HepG2 (cell line): Measurements from ENCODE around the gene IL12B.

Source experiments
- CTCF ChIP-seq: sonication (generic); formaldehyde crosslinking; IDR thresholded peaks from 2 replicates; pipeline ENCODE4 v1.5.0; 2020; ENCODE audit warnings: mild to moderate bottlenecking, missing genetic modification reagents, moderate library complexity
- EED ChIP-seq: sonication (generic); formaldehyde crosslinking; IDR thresholded peaks from 2 replicates; pipeline ENCODE4 v1.5.0; 2020; ENCODE audit warnings: mild to moderate bottlenecking, missing genetic modification reagents
- HNF4A ChIP-seq: sonication (generic); formaldehyde crosslinking; IDR thresholded peaks from 2 replicates; pipeline ENCODE4 v1.4.0; 2020; ENCODE audit warnings: missing genetic modification reagents
- MBD4 ChIP-seq: IDR thresholded peaks from 2 replicates; pipeline ENCODE4 v1.6.1; 2012; ENCODE audit warnings: low read length, inconsistent platforms, borderline replicate concordance
- ZBTB20 ChIP-seq: sonication (generic); formaldehyde crosslinking; IDR thresholded peaks from 2 replicates; pipeline ENCODE4 v1.8.1; 2023; ENCODE audit warnings: missing genetic modification reagents, low read depth, mild to moderate bottlenecking, borderline replicate concordance
- ZBTB21 ChIP-seq: sonication (generic); formaldehyde crosslinking; IDR thresholded peaks from 2 replicates; pipeline ENCODE4 v1.4.0; 2020; ENCODE audit warnings: missing genetic modification reagents
- ZBTB33 ChIP-seq: sonication (generic); formaldehyde crosslinking; IDR thresholded peaks from 2 replicates; pipeline ENCODE4 v1.4.0; 2020; ENCODE audit warnings: missing genetic modification reagents
- TF ChIP-seq, protein P1 (sequence below): sonication (generic); formaldehyde crosslinking; IDR thresholded peaks from 2 replicates; pipeline ENCODE4 v1.4.0; 2020; ENCODE audit warnings: mild to moderate bottlenecking, missing genetic modification reagents
- TF ChIP-seq, protein P2 (sequence below): sonication (generic); formaldehyde crosslinking; IDR thresholded peaks from 2 replicates; pipeline ENCODE4 v1.8.0; 2022; ENCODE audit warnings: mild to moderate bottlenecking, missing genetic modification reagents
- TF ChIP-seq, protein P3 (sequence below): sonication (generic); formaldehyde crosslinking; IDR thresholded peaks from 2 replicates; pipeline ENCODE4 v1.4.0; 2020; ENCODE audit warnings: missing genetic modification reagents

DNA sequence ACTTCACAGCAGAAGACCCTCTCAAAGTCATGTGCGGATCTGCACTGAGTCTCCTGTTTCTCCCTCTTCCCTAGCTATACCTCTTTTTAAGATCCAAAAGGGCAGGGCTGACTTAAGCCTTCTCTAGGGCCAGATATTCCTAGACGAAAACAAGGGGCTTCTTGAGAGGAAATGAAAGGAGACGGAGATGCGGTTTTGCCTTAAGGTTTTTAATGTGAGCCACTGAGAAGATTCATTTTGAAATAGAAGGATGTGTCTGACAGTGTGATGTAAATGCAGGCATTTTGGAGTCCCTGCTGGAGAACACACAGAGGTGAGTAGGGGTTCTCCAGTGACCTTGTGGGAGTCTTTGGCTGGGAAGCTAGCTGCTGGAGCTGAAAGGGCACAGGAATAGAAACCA lies 15.6 kb upstream of the IL12B start:
- TF ChIP-seq, protein P1, sequence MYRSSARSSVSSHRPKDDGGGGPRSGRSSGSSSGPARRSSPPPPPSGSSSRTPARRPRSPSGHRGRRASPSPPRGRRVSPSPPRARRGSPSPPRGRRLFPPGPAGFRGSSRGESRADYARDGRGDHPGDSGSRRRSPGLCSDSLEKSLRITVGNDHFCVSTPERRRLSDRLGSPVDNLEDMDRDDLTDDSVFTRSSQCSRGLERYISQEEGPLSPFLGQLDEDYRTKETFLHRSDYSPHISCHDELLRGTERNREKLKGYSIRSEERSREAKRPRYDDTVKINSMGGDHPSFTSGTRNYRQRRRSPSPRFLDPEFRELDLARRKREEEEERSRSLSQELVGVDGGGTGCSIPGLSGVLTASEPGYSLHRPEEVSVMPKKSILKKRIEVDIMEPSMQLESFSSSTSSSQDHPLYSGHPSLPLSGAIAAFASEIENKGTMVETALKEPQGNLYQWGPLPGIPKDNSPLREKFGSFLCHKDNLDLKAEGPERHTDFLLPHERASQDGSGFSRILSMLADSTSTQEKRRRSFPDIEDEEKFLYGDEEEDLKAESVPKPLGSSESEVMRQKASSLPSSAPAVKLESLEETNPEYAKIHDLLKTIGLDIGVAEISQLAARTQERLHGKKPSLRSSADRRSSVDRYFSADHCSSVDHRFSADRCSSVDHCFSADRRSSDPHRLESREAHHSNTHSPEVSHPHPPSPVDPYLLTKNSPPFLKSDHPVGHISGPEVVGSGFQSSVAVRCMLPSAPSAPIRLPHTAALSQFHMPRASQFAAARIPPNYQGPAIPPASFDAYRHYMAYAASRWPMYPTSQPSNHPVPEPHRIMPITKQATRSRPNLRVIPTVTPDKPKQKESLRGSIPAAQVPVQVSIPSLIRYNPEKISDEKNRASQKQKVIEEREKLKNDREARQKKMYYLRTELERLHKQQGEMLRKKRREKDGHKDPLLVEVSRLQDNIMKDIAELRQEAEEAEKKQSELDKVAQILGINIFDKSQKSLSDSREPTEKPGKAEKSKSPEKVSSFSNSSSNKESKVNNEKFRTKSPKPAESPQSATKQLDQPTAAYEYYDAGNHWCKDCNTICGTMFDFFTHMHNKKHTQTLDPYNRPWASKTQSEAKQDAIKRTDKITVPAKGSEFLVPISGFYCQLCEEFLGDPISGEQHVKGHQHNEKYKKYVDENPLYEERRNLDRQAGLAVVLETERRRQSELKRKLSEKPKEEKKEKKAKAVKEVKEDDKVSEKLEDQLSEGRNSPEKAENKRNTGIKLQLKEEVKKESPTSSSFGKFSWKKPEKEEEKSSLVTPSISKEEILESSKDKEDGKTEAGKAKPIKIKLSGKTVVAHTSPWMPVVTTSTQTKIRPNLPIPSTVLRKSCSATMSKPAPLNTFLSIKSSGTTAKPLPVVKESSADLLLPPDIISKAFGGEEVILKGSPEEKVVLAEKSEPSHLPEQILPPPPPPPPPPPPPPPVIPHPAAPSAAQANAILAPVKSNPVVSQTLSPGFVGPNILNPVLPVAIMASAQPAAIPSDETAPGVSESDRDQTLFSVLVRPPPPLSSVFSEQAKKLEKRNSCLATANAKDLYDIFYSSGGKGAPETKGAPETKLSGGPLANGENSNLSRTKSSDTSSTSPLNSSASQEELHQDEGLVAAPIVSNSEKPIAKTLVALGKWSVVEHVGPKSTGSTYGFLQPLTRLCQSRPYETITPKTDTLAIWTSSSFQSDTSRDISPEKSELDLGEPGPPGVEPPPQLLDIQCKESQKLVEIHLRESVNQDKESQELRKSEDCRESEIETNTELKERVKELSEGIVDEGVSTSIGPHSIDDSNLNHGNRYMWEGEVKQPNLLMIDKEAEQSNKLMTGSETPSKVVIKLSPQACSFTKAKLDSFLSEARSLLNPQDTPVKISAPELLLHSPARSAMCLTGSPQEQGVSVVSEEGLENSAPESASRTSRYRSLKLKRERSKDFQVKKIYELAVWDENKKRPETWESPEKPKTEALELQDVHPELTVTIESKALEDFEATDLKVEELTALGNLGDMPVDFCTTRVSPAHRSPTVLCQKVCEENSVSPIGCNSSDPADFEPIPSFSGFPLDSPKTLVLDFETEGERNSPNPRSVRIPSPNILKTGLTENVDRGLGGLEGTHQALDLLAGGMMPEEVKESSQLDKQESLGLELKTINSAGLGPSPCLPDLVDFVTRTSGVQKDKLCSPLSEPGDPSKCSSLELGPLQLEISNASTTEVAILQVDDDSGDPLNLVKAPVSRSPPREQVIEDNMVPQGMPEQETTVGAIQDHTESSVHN (CRISPR knock-in tag), result no peak
- TF ChIP-seq ZBTB20 (CRISPR knock-in tag), result no peak
- TF ChIP-seq HNF4A (CRISPR knock-in tag), result no peak
- no peak for TF ChIP-seq CTCF (CRISPR knock-in tag)
- no peak for TF ChIP-seq ZBTB21 (CRISPR knock-in tag)
- TF ChIP-seq, protein P2, sequence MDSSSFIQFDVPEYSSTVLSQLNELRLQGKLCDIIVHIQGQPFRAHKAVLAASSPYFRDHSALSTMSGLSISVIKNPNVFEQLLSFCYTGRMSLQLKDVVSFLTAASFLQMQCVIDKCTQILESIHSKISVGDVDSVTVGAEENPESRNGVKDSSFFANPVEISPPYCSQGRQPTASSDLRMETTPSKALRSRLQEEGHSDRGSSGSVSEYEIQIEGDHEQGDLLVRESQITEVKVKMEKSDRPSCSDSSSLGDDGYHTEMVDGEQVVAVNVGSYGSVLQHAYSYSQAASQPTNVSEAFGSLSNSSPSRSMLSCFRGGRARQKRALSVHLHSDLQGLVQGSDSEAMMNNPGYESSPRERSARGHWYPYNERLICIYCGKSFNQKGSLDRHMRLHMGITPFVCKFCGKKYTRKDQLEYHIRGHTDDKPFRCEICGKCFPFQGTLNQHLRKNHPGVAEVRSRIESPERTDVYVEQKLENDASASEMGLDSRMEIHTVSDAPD (CRISPR knock-in tag), result no peak
- TF ChIP-seq, protein P3, sequence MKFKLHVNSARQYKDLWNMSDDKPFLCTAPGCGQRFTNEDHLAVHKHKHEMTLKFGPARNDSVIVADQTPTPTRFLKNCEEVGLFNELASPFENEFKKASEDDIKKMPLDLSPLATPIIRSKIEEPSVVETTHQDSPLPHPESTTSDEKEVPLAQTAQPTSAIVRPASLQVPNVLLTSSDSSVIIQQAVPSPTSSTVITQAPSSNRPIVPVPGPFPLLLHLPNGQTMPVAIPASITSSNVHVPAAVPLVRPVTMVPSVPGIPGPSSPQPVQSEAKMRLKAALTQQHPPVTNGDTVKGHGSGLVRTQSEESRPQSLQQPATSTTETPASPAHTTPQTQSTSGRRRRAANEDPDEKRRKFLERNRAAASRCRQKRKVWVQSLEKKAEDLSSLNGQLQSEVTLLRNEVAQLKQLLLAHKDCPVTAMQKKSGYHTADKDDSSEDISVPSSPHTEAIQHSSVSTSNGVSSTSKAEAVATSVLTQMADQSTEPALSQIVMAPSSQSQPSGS (CRISPR knock-in tag), result no peak
- TF ChIP-seq ZBTB33 (CRISPR knock-in tag), result no peak
- TF ChIP-seq EED (CRISPR knock-in tag), result no peak
- TF ChIP-seq MBD4, result no peak
